ENCODE data around the gene RASD2. TPM values are rescaled to one million over a fixed set of nuclear protein-coding genes. Genes with fewer than 3 reads are reported as not detected.

The RASD2 gene
- total RNA-seq, 1 donor from 2014 or later, result 3.5 TPM

DNA sequence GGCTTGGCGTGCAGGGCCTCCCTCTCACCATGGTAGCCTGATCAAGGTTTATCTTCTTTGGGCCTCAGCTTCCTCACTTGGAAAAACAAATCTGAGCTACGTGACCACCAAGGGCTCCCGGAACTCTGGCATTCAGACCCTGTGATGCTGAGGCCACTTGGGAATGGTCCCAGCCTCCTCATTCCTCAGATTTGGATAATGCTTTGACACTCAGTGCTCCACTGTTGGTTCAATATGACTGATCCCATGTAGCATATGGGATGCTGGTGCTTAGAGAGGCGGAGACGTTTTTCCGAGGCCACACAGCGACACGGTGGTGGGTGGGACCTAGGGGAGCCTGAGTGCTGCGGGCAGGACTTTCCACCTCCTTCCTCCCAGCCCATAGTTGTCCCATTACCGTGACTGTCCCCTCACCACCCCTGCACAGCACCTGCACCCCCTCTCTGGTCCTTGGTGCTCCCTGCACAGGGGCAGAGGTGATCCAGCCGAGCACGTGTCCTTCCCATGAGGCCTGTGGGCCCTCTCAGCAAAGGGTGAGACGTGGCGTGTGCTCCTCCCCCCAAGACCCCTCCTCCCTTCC is 53.4 kb downstream of the RASD2 start:
- intact Hi-C loops (cut with DNase I), result no loop called here
- DNase-seq (ENCODE audit: low spot score), result no peak

DNA sequence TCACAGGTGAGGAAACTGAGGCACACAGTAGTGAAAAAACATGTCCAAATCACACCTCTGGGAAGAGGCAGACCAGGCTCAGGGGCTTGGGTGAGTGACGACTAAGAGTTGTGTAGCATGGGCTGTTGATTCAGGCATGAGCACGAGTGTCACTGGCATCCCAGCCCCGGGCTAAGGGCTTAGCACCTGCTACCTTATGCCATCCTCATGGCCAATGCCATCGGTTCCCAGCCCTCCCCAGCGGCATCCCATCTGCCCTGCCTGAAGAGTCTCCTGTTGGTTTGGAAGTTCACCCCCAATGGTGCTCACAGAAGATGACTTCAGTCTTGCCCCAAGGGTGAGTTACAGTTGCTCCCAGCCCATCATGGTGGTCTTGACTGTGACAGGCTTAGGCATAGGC is 54.1 kb downstream of the RASD2 start:
- no peak for DNase-seq (ENCODE audit: low spot score)
- intact Hi-C loops (cut with DNase I), result no loop called here

DNA sequence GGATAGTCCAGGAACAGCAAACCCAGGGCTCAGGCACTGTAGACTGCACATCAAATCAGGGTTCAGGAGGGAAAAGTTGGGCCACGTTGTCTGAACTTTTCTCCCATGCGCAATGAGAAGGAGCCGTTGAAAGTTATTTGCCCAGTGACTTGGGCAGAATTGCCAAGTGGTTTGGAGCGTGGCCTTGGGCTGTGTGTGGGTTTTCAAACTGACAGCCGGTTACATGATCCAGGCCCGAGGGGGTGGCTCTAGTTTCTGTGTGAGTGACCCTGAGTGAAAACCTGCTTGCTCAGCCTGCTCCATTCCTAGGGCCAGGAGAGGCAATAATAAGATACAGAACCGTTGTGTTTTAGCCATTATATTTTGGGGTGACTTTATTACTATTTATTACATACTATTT is 56.2 kb downstream of the RASD2 start:
- DNase-seq (ENCODE audit: low spot score), result no peak
- intact Hi-C loops (cut with DNase I), result no loop called here

DNA sequence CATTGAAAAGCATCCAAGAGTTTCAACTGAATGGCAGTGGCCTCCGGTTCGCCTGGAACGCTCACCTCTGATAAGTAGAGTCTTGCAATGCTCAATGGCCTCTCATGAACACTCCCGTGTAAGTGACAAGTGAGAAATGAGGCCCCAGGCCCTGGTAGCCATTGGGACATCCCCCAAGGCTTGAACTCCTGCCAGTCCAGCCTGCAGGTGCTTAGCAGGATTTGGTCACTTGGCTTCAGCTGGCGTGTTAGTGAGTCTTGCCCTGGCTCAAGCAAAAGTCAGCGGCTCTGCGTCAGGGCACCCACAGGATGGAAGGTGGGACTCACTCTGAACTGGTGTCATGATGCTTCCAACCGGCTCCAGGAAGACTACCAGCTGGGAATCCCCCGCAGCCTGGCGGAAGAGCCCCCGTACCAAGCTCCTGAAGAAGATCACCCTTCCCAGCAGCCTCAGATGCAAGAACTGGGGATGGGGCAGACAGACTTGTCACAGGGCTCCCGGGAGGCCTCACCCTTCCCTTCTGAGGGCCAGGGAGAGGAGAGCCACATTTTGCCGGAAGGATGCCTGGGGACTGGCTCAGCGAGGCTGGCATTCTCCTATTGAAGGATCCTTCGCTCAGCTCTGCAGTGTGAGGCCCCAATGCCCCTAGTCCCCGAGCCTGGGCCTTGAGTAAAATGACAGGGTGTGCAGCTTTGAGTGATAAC is 57.2 kb downstream of the RASD2 start:
- DNase-seq (ENCODE audit: low spot score), result no peak
- intact Hi-C loops (cut with DNase I), result no loop called here

DNA sequence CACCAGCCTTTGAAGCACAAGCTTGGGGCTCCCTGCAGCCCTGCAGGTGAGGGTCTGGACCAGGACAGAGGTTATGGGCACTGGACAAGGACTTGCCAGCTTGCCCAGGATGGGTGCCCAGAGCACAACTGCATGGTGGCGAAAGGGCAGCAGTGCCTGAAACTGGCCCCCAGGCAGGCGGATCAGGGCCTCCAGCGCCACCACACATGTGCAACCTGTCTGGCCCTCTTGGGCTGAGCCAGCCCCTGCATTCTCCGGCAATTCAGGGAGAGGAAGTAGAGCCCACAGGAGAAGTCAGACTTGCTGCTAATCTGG is 57.7 kb downstream of the RASD2 start:
- intact Hi-C loops (cut with DNase I), result no loop called here
- DNase-seq (ENCODE audit: low spot score), result no peak

DNA sequence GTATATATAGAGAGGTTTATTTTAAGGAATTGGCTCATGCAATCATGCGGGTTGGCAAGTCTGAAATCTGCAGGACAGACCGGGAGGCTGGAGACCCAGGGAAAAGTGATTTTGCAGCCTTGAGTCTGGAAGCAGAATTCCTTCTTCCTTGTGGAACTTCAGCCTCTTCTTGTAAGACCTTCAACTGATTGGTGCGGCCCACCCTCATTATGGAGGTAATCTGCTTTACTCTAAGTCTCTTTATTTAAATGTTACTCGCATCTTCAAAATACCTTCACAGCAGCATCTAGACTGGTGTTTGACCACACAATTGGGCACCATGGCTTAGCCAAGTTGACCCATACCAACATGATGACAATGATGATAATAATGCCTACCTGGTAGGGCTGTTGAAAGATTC is 58.7 kb downstream of the RASD2 start:
- no peak for DNase-seq (ENCODE audit: low spot score)
- intact Hi-C loops (cut with DNase I), result no loop called here

DNA sequence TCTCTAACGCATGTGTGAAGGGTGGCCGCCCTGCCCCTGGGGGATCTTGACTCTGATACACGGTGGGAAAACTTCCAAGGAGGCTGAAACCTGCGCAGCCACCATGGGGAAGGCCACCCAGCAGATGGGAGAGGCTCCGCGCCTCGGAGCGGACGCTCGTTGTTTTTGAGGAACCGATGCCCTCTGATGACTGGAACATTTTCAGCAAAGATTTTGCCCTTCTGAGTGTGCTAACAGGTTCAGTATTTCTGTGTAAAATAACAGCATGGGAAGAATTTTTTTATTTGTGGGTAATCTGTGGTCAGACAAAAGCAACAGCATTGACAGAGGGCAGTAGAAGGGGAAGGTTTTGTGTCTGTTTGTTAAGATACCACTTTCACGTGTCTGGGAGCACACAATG is 59.8 kb downstream of the RASD2 start:
- intact Hi-C loops (cut with DNase I), result no loop called here
- no peak for DNase-seq (ENCODE audit: low spot score)

DNA sequence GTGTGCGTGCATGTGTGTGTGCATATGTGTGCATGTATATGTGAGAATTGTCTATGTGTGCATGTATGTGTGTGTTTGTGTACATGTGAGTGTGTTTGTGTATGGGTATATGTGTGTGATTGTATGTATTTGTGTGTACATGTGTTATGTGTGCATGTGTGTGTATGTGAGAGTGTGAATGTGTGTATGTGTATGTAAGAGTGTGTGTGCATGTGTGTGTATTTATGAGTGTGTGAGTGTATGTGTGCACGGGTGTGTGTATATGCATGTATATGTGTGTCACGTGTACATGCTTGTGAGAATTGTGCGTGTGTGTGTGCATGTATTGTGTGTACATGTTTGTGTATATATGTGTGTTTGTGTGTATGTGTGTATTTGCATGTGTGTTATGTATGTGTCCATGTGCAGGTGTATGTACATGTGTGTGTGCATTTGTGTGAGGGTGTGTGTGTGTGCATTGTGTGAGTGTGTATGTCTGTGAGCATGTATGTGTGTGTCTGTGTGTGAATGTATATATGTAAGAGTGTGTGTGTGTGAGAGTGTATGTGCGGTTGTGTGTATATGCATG is 60.5 kb downstream of the RASD2 start:
- intact Hi-C loops (cut with DNase I), result no loop called here
- no peak for DNase-seq (ENCODE audit: low spot score)

DNA sequence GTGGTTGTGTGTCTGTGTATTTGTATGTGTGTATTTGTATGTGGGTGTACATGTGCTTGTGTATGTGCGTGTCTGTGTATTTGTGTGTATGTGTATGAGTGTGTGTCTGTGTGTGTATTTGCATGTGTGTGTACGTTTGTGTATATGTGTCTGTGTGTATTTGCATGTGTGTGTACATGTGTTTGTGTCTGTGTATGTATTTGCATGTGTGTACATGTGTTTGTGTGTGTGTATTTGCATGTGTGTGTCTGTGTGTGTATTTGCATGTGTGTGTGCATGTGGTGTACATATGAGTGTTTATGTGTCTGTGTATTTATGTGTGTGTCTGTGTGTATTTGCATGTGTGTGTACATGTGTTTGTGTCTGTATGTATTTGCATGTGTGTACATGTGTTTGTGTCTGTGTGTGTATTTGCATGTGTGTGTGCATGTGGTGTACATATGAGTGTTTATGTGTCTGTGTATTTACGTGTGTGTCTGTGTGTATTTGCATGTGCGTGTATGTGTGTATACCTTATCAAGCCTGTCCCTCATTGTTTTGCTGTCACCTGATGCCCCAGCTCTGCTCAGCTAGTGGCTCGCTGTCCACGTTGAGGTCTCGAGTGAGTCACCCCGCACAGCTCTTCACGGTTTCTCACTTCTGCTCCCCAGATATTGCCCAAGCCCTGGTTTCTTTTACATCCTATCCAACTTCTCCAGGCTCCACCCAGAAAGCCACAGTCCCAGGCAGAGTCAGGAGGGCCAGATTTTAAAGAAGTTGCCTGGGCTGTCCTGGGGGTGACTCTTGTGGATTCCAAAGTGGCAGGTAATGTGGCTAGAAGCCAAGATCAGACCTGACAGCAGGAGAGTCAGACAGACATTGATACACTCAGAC is 61.3 kb downstream of the RASD2 start:
- no peak for DNase-seq (ENCODE audit: low spot score)
- intact Hi-C loops (cut with DNase I), result no loop called here

Other genes with a start within 250 kb of the RASD2 start
- gene TOM1, start 240.9 kb upstream of the RASD2 start, total RNA-seq, result 37.5 TPM
- 17.3 TPM for gene HMOX1, start 159.7 kb upstream of the RASD2 start, total RNA-seq
- gene MCM5, start 140.7 kb upstream of the RASD2 start, total RNA-seq, result 9.0 TPM
- gene MB, start 76.5 kb downstream of the RASD2 start, total RNA-seq, result 7,641 TPM
- 5.7 TPM for gene APOL6, start 107.6 kb downstream of the RASD2 start, total RNA-seq
- not detected for gene APOL5, start 177.0 kb downstream of the RASD2 start, total RNA-seq

Data from cardiac septum (tissue), 1 donor.